Testis (tissue), 3 donors: Measurements from ENCODE around the gene KCNF1. TPM values are rescaled to one million over a fixed set of nuclear protein-coding genes. Genes with fewer than 3 reads are reported as not detected.

Experiments used
- DNase-seq: peaks from one replicate; pipeline ENCODE4 v3.0.0-alpha.2; 2019
- H3K27ac ChIP-seq, 2 donors: fragments of 200-600 bp; sonication (generic); one replicate each; pipeline ENCODE4 v1.5.1; 2019
- H3K27me3 ChIP-seq: fragments of 200-600 bp; sonication (generic); one replicate; pipeline ENCODE4 v1.5.1; 2019
- H3K36me3 ChIP-seq: fragments of 200-600 bp; sonication (generic); one replicate; pipeline ENCODE4 v1.5.1; 2017; ENCODE audit warnings: low read depth; ENCODE audit errors: missing control alignments
- H3K4me1 ChIP-seq: fragments of 200-600 bp; sonication (generic); one replicate; pipeline ENCODE4 v1.5.1; 2019
- H3K4me3 ChIP-seq, 2 donors: fragments of 200-600 bp; sonication (generic); one replicate each; pipeline ENCODE4 v1.5.1; 2017 to 2019
- H3K9me3 ChIP-seq: fragments of 200-600 bp; sonication (generic); one replicate; pipeline ENCODE4 v1.5.1; 2017
- CTCF ChIP-seq, 3 experiments: fragments of 450-650 bp in 2 of 3; fragments of 200-600 bp in 1 of 3; sonication (generic) in 1 of 3; IDR thresholded peaks; one replicate each; pipeline ENCODE4 v1.5.1; 2016 to 2019; ENCODE audit warnings: antibody characterized with exemption in 3 of 3, mild to moderate bottlenecking in 2 of 3, moderate library complexity in 1 of 3
- POLR2A ChIP-seq: fragments of 450-650 bp; IDR thresholded peaks from one replicate; pipeline ENCODE4 v1.6.1; 2017; ENCODE audit warnings: antibody characterized with exemption, mild to moderate bottlenecking, moderate library complexity
- WGBS, 2 donors: methylation state at CpG; one replicate each; pipeline ENCODE4 v1.1.5; 2018; 5-methylcytosine and 5-hydroxymethylcytosine counted together
- intact Hi-C: fragments of 100-400 bp; cut with DNase I; formaldehyde crosslinking; loops from one replicate; pipeline ENCODE4 v1.15.1; 2023; ENCODE audit warnings: low total_unique reads
- polyA plus RNA-seq: library from polyadenylated mRNA; stranded (reverse); fragments of 350-450 nt; fragmentation: Illumina TruSeq; extraction: RNeasy Lipid Tissue Mini Kit (QIAGEN cat#74804); gene quantifications from one replicate; pipeline ENCODE4 v1.2.3, GENCODE V29; 2014; ENCODE audit warnings: low read depth, low replicate concordance; ENCODE audit not compliant: insufficient read depth
- total RNA-seq, 2 donors: library from RNA; depleted of rRNA; stranded (reverse); fragments of >200 nt; gene quantifications; one replicate each; pipeline ENCODE4 v1.2.3, GENCODE V29; 2016

KCNF1 gene
- total and polyA plus RNA-seq, 3 donors from 2014 or later, result 0.19 to 0.70 (median 0.63) TPM

- DNase-seq, result no peak
- H3K4me3 ChIP-seq, result no peak overlapping the region
- H3K27ac ChIP-seq, result no peak overlapping the region
- H3K9me3 ChIP-seq, result no peaks in the 10 kb centered on the region
- no peaks in the 10 kb centered on the region for H3K36me3 ChIP-seq
- TF ChIP-seq CTCF (IDR thresholded peaks at IDR 0.05) (no peak), POLR2A (no peak)
- H3K4me1 ChIP-seq, result peaks cover 14% of the 10 kb centered on the region
- intact Hi-C loops, result no loop called here
- 72 to 80% methylated on average over 5 to 6 of the region's 6 CpGs for WGBS, 2 donors
- no peaks in the 10 kb centered on the region for H3K27me3 ChIP-seq
Observed at GRCh38 chr2:10883066-10883465, 28.7 kb upstream of the KCNF1 start.

- no peaks in the 10 kb centered on the region for H3K36me3 ChIP-seq
- H3K27me3 ChIP-seq, result no peaks in the 10 kb centered on the region
- no peak overlapping the region for H3K4me3 ChIP-seq
- peaks cover 14% of the 10 kb centered on the region for H3K4me1 ChIP-seq
- intact Hi-C loops, result no loop called here
- no peaks in the 10 kb centered on the region for H3K9me3 ChIP-seq
- DNase-seq, result peak; percentile 27
- H3K27ac ChIP-seq, result no peak overlapping the region
- TF ChIP-seq POLR2A, result no peak
- no peak for TF ChIP-seq CTCF (IDR thresholded peaks at IDR 0.05)
- WGBS, 2 donors, result 51 to 62% methylated on average over 10 of the region's 10 CpGs
Observed at GRCh38 chr2:10883801-10884478, 27.8 kb upstream of the KCNF1 start.

GRCh38 chr2:10884574-10884975 is 27.2 kb upstream of the KCNF1 start:
- H3K27me3 ChIP-seq, result no peaks in the 10 kb centered on the region
- no peaks in the 10 kb centered on the region for H3K9me3 ChIP-seq
- no peak for DNase-seq
- H3K4me3 ChIP-seq, result no peak overlapping the region
- WGBS, 2 donors, result 21 to 28% methylated on average over 5 of the region's 5 CpGs
- H3K4me1 ChIP-seq, result peaks cover 14% of the 10 kb centered on the region
- H3K27ac ChIP-seq, result no peak overlapping the region
- TF ChIP-seq POLR2A (no peak), CTCF (IDR thresholded peaks at IDR 0.05) (no peak)
- intact Hi-C loops, result no loop called here
- H3K36me3 ChIP-seq, result no peaks in the 10 kb centered on the region

- no peak for DNase-seq
- Histone ChIP-seq H3K27ac (no peak overlapping the region), H3K4me1 (peaks cover 14% of the 10 kb centered on the region), H3K4me3 (no peak overlapping the region), H3K9me3 (no peaks in the 10 kb centered on the region), H3K27me3 (no peaks in the 10 kb centered on the region), H3K36me3 (no peaks in the 10 kb centered on the region)
- intact Hi-C loops, result no loop called here
- TF ChIP-seq CTCF (IDR thresholded peaks at IDR 0.05) (no peak), POLR2A (no peak)
- WGBS, 2 donors, result 74 to 88% methylated on average over 6 of the region's 6 CpGs
Observed at GRCh38 chr2:10885094-10885860, 26.5 kb upstream of the KCNF1 start.
